ENCODE results near the gene INPP5A.

DNA sequence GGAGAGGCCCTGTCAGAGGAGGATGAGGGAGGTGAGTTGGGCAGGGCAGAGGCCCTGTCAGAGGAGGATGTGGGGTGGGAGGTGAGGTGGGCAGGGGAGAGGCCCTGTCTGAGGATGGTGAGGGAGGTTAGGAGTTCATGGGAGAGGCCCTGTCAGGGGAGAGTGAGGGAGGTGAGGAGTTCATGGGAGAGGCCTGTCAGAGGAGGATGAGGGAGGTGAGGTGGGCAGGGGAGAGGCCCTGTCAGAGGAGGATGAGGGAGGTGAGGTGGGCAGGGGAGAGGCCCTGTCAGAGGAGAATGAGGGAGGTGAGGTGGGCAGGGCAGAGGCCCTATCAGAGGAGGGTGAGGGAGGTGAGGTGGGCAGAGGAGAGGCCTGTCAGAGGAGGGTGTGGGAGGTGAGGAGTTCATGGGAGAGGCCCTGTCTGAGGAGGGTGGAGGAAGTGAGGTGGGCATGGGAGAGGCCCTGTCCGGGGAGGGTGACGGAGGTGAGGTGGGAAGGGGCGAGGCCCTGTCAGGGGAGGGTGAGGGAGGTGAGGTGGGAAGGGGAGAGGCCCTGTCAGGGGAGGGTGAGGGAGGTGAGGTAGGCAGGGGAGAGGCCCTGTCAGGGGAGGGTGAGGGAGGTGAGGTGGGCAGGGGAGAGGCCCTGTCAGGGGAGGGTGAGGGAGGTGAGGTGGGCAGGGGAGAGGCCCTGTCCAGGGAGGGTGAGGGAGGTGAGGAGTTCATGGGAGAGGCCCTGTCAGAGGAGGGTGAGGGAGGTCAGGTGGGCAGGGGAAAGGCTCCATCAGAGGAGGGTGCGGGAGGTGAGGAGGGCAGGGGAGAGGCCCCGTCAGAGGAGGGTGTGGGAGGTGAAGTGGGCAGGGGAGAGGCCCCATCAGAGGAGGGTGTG, 73.7 kb downstream of the INPP5A start:
- TF ChIP-seq, protein P1, sequence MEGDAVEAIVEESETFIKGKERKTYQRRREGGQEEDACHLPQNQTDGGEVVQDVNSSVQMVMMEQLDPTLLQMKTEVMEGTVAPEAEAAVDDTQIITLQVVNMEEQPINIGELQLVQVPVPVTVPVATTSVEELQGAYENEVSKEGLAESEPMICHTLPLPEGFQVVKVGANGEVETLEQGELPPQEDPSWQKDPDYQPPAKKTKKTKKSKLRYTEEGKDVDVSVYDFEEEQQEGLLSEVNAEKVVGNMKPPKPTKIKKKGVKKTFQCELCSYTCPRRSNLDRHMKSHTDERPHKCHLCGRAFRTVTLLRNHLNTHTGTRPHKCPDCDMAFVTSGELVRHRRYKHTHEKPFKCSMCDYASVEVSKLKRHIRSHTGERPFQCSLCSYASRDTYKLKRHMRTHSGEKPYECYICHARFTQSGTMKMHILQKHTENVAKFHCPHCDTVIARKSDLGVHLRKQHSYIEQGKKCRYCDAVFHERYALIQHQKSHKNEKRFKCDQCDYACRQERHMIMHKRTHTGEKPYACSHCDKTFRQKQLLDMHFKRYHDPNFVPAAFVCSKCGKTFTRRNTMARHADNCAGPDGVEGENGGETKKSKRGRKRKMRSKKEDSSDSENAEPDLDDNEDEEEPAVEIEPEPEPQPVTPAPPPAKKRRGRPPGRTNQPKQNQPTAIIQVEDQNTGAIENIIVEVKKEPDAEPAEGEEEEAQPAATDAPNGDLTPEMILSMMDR (IDR thresholded peaks at IDR 0.05), result no peak
- no peak for TF ChIP-seq EZH2 (IDR thresholded peaks at IDR 0.05; ENCODE audit: borderline replicate concordance, insufficient read depth, low read depth, low read length, poor library complexity, severe bottlenecking)
